ENCODE results near the gene MEF2B.
"Not testable (repeated sequence)": the region's sequence is repeated elsewhere in the genome, so short reads cannot be mapped to it uniquely, and the experiment has no call there.

The MEF2B gene

GRCh38 chr19:19192910-19193423 lies 22.9 kb upstream of the MEF2B start:
- FAIRE-seq, result no peak

GRCh38 chr19:19192078-19192882 lies 22.2 kb upstream of the MEF2B start, which contains the start of the genes BORCS8 and RFXANK:
TSS of gene BORCS8 (minus strand) at chr19:19192152. CDS start at chr19:19192117, 35 bp downstream.
TSS of gene RFXANK (plus strand) at chr19:19192258. CDS start at chr19:19193947, 1,689 bp downstream.
- peak; percentile 97 for FAIRE-seq

GRCh38 chr19:19191768-19192077 lies 21.7 kb upstream of the MEF2B start:
- FAIRE-seq, result no peak

- no peak for FAIRE-seq
These were observed 16.7 kb upstream of the MEF2B start for GRCh38 chr19:19186742-19187141.

GRCh38 chr19:19185853-19186740 lies 16.0 kb upstream of the MEF2B start:
- no peak for FAIRE-seq

- FAIRE-seq, result no peak
These were observed 11.5 kb upstream of the MEF2B start for GRCh38 chr19:19181488-19181998.

GRCh38 chr19:19179548-19180441 lies 9.7 kb upstream of the MEF2B start:
- no peak for FAIRE-seq

GRCh38 chr19:19176950-19177349 lies 6.9 kb upstream of the MEF2B start:
- no peak for FAIRE-seq

GRCh38 chr19:19173243-19173642 lies 3.2 kb upstream of the MEF2B start:
- FAIRE-seq, result not testable (repeated sequence)

- FAIRE-seq, result no peak
These were observed 1.9 kb upstream of the MEF2B start for GRCh38 chr19:19171821-19172532.

- no peak for FAIRE-seq
These were observed 1.0 kb upstream of the MEF2B start for GRCh38 chr19:19170873-19171672.

GRCh38 chr19:19169236-19170052 lies 619 bp downstream of the MEF2B start:
- no peak for FAIRE-seq

GRCh38 chr19:19167612-19168011 lies 2.5 kb downstream of the MEF2B start:
- no peak for FAIRE-seq

- FAIRE-seq, result no peak
These were observed 4.7 kb downstream of the MEF2B start for GRCh38 chr19:19165396-19165795.

GRCh38 chr19:19162495-19162894 lies 7.6 kb downstream of the MEF2B start:
- no peak for FAIRE-seq

- no peak for FAIRE-seq
These were observed 9.5 kb downstream of the MEF2B start for GRCh38 chr19:19160461-19161035.

- no peak for FAIRE-seq
These were observed 10.5 kb downstream of the MEF2B start for GRCh38 chr19:19159534-19159933.

- FAIRE-seq, result no peak
These were observed 12.3 kb downstream of the MEF2B start for GRCh38 chr19:19157808-19158207.

GRCh38 chr19:19155495-19156219 lies 14.4 kb downstream of the MEF2B start:
- FAIRE-seq, result no peak

Data from TTC549 (cell line).